GM10847 (cell line): ENCODE results near the gene BBS1.

ENCODE experiments used
- POLR2A ChIP-seq: IDR thresholded peaks from 2 replicates; pipeline ENCODE4 v1.6.1; 2011; ENCODE audit not compliant: insufficient read length; ENCODE audit errors: extremely low read depth

BBS1 gene

DNA sequence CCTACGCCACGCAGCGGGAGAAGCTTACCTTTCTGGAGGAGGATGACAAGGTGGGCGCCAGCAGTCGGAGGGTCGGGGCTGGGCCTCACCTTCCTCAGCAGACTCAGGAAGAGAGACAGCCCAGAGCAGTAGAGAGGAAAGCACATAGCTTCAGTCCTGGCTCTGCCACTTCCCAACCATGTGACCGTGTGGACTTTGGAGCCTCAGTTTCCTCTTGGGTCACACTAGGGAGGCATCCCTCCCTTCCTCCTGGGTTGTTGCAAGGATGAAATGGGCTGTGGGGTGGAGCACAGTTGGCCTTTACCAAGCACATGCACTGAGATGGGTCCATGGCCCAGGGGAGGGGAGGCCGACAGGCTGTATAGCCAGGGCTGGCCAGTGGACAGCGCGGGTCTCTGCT is 17.3 kb upstream of the BBS1 start:
- TF ChIP-seq POLR2A = no peak

DNA sequence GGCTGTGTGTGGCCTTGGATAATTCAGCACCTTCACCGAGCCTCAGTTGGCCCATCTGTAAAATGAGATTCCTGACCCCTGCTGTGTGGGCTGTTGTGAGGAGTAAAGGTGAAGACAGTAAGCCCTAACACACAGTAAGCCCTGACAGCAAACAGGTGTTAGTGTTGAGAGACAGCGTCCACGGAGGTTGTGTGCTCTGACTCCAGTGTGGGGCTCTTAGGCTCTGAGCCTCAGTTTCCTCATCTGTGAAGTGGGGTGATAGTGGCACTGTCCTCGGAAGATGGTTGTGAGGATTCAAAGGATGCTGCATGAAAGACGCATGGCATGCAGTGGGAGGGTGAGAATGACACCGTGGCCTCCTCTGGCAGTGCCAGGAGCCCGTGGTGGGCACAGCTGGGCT is 16.0 kb upstream of the BBS1 start:
- no peak for TF ChIP-seq POLR2A

DNA sequence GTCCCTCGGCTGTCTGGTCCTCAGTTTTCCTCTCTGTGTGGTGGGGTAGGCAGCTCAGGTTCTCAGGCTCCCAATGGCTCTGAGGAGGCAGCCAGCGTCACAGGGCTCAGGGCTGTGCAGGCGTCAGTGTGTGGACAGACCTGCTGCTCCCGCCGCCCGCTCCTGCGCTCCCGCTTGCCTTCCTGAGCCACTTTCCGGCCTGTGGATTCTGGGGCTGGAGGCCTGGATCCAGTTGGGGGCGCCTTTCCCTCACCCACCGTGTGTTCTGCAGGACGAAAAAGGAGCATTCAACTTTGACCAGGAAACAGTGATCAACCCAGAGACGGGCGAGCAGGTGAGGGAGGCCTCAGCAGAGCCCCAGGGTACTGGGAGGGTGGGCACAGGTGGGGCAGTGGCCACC is 15.5 kb upstream of the BBS1 start:
- no peak for TF ChIP-seq POLR2A

DNA sequence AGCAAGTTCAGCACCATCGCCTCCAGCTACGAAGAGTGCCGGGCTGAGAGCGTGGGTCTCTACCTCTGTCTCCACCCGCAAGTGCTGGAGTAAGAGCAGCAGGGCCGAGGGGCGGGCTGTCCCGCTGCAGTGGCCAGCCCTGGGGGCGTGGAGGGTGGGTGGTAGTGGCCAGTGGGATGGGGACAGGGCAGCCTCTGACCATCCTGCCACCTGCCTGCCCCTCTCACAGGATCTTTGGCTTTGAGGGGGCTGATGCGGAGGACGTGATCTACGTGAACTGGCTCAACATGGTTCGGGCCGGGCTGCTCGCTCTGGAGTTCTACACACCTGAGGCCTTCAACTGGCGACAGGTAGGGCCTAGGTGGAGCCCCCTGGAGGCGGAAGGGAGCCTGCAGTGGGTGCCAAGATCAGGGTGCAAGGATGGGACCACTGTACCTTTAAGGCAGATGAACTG is 15.0 kb upstream of the BBS1 start:
- no peak for TF ChIP-seq POLR2A

DNA sequence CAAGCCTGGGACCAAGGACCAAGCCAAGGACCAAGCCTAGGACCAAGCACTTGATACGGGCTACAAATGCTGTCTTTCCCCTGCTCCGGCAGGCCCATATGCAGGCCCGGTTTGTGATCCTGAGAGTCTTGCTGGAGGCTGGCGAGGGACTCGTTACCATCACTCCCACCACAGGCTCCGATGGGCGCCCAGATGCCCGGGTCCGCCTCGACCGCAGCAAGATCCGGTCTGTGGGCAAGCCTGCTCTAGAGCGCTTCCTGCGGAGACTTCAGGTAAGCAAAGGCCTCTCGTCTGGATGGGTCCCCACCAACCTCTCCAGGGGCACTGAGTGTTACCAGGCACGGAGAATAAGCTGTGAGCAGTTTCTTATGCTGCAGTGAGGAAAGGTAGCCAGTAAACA is 13.2 kb upstream of the BBS1 start:
- TF ChIP-seq POLR2A = no peak

DNA sequence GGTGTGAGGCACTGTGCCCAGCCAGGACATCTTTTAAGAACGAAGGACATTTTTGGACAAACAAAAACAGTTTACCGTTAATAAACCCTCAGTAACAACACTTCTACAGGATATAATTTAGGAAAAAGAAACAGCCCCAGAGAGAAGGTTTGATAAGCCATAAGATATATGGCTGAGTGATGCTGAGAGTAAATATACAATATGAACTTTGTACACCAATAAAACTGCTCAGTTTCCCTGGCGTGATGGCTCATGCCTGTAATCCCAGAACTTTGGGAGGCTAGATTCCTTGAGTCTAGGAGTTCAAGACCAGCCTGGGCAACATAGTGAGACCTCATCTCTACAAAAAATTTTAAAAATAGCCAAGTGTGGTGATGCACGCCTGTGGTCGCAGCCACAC is 11.9 kb upstream of the BBS1 start:
- TF ChIP-seq POLR2A = no peak

DNA sequence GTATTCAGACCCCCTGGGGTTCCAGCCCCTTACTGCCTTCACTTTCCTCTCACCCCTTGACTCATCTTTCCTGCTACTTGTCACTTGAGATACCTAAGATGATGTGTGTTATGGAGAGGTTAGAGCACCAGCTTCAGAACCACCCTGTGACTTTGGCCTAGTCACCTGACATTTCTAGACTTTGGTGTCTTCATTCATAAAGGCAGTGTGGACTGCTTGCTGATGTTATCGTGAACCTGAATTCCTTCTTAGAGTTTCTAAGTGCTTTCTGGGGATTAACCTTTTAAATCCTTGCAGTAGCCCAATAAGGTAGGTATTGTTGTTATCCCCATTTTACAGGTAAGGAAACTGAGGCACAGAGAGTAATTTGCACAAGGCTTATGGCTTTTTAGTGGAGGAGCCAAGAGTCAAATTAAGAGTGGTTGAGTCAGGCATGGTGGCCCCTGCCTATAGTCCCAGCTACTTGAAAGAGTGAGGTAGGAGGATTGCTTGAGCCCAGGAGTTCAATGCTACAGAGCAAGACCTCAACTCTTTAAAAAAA is 5.1 kb upstream of the BBS1 start:
- TF ChIP-seq POLR2A = no peak

DNA sequence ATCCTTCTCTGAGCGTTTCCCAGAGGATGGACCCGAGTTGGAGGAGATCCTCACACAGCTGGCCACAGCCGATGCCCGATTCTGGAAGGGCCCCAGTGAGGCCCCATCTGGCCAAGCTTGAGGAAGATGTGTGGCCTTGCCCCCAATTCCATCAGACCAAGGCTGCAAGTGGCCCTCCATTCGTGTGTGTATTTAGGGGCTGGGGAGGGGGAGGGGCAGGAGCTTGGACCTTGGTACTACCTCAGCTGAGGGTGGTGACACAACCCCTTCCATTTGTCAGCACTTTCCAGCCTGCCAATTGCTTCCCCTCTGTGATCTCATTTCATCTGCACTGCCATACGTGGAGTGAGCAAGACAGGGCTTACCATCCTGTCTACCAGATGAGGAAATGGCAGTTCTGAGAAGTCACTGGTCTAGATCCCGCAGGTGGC is 1.3 kb upstream of the BBS1 start:
- TF ChIP-seq POLR2A = no peak

DNA sequence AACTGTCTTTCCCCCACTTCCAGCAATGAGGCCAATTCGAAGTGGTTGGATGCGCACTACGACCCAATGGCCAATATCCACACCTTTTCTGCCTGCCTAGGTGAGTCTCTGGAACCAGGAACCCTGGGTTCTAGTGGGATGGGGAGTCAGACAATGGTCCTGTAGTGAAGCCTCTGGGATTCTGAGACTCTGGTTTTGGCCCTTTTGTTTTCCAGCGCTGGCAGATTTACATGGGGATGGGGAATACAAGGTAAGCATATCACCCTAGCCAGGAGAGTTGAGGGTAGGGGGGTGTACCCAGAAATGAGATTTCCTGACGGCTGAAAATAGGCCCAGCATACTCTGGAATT is 530 bp downstream of the BBS1 start:
- no peak for TF ChIP-seq POLR2A

DNA sequence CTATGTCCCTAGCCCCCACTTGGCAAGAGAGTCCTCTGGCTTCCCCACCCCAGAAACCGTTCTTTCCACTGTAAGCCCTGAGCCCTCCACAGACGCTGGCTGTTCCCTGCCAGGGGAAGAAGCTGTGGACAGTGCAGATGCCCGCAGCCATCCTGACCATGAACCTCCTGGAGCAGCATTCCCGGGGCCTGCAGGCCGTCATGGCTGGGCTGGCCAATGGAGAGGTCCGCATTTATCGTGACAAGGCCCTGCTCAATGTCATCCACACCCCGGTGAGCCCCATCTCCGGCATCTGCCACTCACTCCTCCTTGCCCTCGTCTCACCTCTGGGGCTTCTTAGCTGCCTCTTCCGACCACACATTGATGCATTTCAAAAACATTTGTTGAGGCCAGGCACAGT is 13.2 kb downstream of the BBS1 start:
- no peak for TF ChIP-seq POLR2A

DNA sequence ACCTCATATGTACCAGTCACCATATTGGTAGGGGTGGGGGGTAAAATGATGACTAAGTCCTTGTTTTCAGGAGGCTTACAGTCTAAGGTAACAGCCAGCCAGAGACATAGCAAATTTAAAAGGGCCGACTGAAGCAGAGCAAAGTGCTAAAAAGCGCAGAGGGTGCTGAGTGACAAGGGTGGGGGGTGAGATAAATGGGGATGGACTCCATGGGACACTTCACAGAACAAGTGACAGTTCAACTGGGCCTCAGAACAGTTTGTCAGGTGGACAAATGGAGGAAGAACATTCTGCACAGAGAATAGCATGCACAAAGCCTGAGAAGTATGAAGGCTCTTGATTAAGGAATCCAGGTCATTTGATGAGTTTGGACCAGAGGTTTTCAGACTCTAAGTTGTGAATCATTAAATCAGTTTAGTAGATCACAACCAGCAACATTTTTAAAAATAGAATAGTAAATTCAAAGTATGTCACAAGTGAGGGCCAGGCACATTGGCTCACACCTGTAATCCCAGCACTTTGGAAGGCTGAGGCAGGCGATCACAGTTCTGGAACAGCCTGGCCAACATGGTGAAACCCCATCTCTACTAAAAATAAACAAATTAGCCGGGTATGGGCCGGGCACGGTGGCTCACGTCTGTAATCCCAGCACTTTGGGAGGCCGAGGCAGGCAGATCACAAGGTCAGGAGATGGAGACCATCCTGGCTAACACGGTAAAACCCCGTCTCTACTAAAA is 14.0 kb downstream of the BBS1 start:
- TF ChIP-seq POLR2A = no peak

DNA sequence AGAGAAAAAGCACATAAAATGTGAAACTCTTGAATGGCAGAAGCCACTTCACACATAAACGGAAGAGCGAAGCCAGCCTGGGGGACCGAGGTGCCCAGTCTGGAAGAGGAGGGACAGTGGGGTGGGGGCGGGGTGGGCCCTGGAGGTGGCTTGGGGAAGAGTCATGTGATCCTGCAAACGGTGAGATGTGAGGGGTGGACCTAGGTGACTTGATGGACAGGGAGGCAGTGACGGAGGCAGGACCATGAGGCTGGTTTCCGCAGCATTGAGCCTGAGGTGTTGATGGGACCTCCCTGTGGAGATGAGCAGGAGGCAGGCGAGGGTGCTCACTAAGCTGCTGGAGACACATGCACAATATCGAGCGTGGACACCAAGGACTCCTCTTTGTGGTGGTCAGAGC is 18.6 kb downstream of the BBS1 start:
- no peak for TF ChIP-seq POLR2A

DNA sequence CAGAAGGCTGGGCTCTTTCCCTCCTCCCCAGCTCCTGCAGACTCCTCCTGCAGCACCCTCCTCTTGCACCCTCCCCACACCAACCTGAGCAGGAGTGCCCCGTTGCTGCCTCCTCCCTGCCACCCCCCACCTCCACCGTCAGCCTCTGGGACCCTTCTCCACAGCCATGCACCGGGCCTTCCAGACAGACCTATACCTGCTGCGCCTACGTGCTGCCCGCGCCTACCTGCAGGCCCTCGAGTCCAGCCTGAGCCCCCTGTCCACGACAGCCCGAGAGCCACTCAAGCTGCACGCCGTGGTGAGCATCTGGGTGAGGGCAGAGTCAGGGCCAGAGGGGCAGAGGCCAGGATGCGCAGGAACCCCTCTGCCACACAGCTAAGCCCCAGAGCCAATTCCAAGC is 19.2 kb downstream of the BBS1 start:
- TF ChIP-seq POLR2A = no peak

DNA sequence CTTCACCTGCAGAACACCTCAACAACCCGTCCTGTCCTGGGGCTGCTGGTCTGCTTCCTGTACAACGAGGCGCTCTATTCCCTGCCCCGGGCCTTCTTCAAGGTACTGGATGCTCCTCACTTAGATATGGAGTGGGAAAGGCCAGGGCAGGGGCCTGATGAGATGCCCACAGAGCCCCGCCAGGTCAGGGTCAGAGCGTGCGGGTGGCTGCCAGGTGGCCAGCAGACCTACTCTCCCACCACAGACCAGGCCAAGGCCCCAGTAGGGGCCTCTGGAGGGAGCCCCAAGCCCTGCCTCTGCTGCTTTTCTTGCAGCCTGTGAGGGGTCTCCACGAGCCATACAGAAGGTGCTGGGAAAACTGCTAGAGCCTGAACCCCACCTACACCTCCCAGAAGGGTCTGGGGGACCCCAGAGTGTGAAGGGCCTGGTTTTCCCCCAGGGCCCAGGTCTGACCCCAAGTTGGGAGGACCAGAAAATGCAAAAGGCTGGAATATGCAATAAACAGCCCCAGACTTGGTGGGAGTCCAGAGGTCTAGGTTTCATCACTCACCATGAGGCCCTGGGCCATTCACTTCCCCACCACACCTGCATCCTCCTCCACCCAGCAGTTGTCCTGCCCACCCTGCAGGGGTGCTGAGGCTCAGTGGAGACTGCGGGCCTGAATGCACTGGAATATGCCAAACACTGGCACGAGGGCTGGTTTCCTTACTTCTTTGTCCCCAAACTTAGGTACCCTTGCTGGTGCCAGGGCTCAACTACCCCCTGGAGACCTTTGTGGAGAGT is 20.7 kb downstream of the BBS1 start:
- TF ChIP-seq POLR2A = no peak

DNA sequence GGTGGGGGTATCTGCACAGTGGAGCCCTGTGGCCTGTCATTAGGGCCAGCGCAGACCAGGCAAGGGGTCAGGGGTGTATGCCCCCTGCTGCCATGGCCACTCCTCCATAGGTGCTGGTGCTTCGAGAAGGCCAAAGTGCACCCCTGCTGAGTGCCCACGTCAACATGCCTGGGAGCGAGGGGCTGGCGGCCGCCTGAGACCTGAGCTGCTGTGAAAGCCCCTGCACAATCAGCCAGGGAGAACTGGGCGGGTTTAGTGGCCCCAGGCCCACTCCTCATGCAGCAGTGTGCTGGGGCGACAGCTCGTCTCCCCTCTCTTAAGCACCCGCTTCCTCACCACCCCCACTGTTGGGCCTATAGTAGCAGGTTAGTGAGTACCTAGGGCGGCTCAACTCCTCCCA is 21.4 kb downstream of the BBS1 start:
- TF ChIP-seq POLR2A = no peak

DNA sequence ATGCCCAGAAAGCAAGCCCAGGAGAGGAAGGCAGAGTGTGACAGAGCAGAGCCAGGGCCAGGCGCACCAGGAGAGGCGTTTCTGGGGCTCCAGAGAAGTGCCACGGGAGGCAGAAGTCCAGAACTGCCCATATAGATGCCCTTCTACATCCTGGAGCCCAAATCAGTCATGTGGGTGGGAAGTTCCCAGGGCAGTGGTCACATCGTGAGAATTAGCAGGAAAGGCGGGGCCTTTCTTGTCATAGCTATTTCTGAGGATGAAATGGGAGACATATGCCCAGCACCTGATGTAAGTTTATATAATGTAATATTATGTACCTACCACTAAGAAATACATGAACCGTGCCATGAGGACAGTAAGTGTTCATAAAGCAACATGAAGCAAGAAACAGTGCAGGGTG is 22.3 kb downstream of the BBS1 start:
- TF ChIP-seq POLR2A = no peak
